GF-D8 (cell line): Measurements from ENCODE around the gene DYDC1.
"Not testable (repeated sequence)": the region's sequence is repeated elsewhere in the genome, so short reads cannot be mapped to it uniquely, and the experiment has no call there.

Experiments
- DNase-seq: peaks from one replicate; lab custom pipeline; 2025; lab: John Stamatoyannopoulos, UW

Gene DYDC1

DNA sequence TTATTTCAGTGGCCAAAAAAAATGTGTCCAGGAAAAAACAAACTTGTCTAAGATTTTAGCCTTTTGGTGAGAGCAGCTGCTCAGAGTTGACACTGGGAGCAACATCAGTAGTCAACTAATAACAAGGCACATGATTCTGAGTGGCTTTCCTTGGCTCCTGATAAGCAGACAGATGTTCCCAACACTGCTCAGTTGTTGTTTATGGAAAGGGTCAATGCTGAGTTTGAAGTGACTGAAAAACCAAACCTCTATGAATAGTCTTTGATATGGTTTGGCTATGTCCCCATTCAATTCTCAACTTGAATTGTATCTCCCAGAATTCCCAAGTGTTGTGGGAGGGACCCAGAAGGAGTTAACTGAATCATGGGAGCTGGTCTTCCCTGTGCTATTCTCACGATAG is 12.3 kb downstream of the DYDC1 start:
- DNase-seq, result no peak

DNA sequence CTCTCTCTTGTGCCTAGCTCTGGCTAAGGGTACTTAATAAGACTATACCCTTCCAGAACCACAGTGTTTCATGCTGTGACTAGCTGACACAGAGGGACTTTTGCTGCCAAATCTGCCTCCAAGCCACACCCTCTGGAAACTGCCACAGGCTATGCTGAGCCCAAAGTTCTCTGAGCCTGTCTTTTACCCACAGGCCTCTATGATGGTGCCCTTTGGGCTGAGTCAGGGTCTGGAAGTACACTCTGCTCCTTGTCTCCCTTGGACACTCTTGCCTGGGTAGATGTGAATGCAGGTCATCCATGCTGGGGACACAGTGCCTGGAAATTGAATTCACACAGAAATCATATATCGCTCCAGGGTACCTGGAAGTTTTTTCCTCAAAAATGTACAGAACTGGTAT is 22.6 kb downstream of the DYDC1 start:
- no peak for DNase-seq

DNA sequence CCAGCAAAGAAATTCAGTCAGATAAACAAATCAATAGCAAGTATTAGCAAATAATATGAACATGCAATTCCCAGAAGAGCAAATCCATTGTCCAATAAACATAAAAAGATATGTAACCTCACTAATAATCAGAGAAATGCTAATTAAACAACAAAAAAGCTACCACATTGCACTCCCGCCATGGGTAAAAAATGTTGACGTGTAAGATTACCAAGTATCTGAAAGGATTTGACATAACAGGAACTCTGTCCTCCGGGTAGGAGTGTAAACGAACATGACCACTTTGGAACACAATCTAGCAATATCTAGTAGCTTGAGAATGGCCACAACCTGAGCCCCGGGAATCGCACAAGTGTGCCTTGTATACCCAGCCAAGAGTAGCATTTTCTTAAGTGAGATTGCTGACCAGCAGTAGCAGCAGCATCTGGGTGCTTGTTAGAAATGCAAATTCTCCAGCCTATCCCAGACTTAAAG is 31.6 kb downstream of the DYDC1 start:
- no peak for DNase-seq

DNA sequence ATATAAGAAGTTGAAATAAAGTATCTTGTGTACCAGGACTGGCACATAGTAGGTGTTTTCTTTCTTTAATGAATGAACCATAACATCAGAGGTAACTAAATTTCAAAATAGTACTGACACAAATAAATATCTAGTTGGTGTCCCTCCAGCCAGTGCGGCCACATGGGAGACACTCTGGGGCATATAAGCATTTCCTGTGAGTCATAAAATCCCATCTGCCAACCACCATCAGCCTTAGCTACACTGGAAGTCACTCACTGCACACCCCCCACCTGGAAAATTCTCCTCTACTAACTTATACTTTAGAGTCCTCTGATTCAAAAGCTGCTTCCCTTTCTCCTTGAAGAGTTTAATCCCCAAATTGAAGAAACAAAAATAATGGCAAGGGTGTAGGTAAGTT is 32.5 kb downstream of the DYDC1 start:
- DNase-seq, result no peak

DNA sequence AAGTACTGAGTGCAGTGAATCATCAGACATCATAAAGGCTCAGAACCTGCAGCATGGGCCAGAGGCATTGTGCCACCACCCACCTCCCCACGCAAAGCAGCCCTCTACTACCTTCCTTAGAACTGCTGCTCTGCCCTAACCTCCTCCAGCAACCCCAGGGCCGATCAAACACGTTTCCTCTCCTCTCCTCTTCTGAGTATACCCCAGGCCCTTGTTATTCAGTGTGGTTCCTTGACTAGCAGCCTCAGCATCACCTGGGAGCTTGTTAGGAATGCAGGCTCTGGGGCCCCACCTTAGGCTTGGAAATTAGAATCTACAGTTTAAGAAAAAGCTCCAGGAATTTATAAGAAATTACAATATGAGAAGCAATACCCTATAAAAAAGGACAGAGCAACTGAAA is 33.2 kb downstream of the DYDC1 start:
- DNase-seq, result no peak

DNA sequence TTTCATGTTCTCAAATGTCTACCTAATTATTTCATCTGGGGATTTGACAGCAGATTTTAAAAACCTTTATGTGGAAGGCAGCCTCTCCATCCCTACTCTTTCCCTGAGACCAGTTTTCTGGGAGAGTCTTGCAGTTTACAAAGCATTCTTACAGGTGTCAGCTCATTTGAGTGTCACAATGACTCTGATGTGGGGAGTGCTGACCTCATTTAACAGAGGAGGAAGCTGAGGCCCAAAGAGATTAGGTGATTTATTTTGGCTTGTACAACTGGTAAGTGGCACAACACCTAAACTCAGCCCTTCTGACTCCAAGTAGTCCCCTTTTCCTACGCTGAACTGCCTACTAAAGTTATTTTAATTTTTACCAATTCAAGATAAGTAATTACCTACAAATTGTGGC is 33.8 kb downstream of the DYDC1 start:
- no peak for DNase-seq

DNA sequence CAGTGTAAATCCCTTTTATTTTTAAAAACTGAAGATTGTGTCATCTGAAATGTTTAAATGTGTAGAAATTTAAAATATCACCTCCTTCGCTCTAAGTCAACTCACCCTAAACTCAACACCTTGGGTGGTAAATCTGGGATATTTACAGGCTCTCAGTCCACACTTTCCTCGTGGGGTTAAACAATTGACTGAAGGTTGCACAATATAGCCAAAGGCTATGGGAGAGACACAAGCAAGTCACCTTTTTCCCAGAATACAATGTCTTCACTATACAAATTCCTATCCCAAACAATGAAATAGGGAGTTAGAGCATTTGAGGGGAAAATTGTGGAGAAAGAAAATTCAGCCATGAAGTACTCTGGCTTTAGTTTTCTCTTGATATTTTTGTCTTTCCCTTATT is 34.4 kb downstream of the DYDC1 start:
- no peak for DNase-seq

DNA sequence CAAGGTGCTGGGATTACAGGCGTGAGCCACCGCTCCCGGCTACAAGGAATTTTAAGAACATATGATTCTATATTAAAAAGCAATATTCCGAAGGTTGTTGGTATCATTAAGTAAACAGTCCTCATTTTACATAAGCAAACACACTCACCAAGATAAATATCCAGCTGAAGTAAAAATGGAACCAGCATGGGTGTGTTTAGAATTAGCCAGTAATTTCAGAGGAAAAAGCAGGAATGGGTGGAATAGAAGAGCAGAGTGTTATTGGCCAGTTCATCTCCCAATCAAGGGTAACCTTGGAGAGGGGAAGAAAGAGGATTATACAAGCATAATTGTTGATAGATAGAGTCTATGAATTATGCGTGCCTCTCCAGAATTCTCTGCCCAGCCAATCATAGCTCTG is 35.4 kb downstream of the DYDC1 start:
- DNase-seq, result no peak

DNA sequence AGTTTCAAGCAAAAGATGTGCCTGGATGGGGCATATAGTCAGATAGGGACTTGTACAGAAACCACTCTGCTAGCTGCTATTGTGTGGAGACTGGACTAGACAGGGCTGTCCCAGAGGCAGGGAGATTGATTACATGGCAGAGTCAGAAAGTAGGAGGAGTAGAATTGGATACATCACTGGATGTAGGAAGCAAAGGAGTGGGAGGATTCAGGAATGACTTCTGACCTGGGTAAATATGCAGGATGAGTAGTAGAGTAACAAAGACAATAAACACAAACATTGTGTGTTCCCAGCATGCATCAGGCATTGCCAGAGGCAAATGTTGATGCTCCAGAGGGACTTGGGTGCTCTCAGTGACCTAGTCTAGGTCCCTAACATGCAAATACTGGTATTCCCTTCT is 36.2 kb downstream of the DYDC1 start:
- DNase-seq, result no peak

DNA sequence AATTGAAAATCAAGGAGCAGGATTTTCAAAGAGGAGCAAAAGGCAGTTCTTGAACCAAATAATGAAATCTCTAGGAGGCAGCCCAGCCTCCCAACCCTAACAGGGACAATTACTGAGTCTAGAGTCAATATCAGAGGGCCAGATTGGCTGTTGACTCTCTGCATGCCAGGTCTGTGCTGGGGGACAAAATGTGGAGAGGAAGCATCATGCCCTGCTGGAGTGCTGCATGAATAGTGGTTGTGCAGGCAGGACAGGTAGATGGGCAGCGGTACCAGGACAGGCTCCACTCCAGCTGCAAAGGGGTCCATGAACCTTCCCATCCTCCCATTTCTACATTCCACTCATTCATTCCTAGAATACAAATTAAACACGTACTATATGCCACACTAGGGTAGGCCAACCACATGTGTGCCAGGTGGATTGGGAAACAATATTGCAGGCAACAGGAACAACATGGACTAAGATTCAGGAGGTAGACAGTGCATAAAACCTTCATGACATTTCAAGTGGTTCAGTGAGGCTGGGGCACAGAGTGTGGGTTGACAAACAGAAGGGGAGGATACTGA is 36.7 kb downstream of the DYDC1 start:
- DNase-seq, result no peak

DNA sequence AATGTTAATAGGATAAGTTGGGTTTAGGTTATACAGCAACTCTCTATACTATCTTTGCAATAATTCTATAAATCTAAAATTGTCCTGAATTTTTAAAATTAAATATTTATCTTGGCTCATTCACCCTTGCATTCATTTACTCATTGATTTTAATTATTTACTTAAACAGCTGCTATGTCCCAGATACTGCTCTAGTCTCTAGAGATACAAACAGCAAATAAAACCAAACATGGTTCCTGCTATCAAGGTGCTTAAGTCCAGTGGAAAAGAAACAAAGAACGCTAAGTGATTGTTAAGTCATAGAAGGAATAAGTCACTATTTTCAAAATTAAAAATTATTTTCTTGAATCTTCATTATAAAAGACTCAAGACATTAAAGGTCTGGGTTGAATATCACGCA is 37.2 kb downstream of the DYDC1 start:
- DNase-seq, result no peak

DNA sequence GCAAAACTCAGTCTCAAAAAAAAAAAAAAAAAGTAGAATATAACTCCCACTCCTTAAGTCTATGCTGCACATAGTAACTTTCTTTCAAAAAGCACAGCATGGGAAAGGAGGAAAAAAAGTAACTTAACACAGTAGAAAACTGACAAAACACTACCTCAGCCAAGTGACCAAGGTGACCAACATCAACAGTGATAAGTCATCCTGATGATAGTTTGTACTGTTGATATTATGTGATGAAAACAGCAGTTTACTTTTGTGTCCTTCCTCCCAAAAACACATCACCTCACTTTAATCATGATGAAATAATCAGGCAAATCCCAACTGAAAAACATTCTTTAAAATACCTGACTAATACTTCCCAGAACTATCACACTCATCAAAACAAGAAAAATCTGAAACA is 37.8 kb downstream of the DYDC1 start:
- DNase-seq, result no peak

DNA sequence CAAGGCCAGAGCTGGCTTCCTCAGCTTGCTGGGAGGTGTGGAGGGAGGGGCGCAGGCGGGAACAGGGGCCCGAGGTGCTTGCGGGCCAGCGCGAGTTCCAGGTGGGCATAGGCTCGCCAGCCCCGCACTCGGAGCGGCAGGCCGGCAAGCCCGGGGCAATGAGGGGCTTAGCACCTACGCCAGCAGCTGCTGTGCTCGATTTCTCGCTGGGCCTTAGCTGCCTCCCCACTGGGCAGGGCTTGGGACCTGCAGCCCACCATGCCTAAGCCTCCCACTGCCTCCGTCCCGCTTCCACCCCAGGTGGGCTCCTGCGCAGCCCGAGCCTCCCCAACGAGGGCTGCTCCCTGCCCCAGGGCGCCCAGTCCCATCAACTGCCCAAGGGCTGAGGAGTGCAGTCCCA is 41.2 kb downstream of the DYDC1 start:
- DNase-seq, result no peak

DNA sequence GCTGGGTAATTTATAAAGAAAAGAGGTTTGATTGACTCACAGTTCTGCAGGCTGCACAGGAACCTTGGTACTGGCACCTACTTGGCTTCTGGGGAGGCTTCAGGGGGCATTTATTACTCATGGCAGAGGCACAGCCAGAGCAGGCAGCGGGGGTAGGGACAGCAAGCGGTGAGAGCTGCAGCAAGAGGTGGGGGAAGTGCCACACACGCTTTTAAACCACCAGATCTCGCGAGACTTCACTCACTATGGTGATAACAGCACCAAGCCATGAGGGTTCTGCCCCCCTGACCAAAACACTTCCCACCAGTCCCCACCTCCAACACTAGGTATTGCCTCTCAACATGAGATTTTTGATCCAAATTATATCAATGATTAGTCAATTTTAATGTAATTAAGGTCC is 43.0 kb downstream of the DYDC1 start:
- DNase-seq, result no peak

DNA sequence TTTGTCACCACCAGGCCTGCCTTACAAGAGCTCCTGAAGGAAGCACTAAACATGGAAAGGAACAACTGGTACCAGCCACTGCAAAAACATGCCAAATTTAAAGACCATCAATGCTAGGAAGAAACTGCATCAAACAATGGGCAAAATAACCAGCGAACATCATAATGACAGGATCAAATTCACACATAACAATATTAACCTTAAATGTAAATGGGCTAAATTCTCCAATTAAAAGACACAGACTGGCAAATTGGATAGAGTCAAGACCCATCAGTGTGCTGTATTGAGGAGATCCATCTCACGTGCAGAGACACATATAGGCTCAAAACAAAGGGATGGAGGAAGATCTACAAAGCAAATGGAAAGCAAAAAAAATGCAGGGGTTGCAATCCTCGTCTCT is 50.6 kb downstream of the DYDC1 start:
- DNase-seq, result not testable (repeated sequence)

DNA sequence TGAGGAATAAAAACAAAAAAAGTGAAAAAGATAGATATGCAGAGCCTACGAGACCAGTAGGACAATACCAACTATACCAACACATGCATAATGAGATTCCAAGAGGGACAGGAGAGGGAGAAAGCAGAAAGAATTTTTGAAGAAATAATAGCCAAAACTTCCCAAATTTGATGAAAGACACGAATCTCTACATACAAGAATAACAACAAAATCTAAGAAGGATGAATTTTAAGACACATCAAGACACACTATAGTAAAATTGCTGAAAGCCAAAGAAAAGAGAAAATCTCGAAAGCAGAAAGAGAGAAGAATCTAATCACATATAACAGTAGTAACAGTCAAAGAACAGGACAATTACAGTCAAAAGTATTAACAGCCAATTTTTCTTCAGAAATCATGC is 59.6 kb downstream of the DYDC1 start:
- no peak for DNase-seq

DNA sequence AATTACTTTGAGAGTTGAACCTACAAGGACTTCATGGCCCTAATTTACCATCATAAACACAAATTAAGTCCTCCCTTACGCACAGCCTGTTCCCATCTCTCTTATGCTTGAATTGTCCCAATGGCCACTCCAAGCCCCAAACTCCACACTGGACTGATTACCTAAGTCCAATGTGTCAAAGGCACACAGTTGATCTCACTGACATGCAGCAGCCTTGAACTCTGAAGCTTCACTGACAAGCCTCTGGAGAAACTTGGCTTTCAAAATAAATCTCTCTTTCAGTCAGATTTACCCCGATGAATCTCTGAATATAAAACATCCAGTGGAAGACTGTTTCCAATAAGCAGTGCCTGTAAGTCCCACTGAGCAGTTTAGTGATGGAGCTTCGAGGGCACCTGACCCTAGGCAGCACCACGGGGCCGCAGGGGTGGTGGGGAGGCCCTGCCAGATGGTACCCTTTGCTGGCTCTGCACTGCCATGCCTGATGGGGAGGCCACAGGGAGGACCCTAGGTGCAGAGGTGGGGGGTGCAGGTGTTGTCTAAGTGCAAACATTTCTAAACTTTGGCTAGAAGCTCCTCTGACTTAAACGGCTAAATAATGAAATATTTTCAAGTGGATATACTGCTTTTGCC is 63.8 kb downstream of the DYDC1 start:
- DNase-seq, result no peak

DNA sequence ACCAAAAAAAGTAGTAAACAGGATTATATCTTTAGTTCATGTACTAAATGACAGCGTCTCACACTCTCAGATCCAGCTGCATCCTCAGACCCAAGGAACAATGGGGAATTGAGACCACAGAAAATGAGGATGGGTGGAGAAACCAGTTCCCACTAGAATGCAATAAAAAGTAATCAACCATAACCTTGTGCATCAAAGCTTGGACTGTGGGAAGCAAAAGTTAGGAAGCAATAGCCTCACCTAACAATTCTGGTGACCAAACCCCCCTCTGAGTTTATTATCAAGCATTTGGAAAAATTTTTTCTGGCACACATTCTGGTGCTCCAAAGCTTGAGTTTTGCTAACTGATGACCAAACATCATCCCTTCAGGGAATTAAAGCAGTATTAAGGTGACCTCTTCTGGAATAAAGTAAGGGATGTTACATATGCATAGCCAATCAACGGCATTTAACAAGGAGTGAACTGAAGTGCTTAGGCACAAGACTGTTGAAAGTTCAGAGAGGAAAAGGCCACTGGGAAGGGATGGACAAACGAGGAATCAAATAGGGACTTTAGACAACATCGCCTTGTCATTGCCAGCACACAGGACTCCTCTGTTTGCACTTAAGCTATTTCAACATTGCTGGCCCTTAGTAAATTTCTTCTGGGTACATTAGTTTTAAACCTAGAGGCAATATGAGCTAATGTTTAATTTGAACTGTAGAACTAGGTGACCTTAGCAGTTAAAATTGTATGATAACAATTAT is 65.9 kb downstream of the DYDC1 start:
- DNase-seq, result no peak

DNA sequence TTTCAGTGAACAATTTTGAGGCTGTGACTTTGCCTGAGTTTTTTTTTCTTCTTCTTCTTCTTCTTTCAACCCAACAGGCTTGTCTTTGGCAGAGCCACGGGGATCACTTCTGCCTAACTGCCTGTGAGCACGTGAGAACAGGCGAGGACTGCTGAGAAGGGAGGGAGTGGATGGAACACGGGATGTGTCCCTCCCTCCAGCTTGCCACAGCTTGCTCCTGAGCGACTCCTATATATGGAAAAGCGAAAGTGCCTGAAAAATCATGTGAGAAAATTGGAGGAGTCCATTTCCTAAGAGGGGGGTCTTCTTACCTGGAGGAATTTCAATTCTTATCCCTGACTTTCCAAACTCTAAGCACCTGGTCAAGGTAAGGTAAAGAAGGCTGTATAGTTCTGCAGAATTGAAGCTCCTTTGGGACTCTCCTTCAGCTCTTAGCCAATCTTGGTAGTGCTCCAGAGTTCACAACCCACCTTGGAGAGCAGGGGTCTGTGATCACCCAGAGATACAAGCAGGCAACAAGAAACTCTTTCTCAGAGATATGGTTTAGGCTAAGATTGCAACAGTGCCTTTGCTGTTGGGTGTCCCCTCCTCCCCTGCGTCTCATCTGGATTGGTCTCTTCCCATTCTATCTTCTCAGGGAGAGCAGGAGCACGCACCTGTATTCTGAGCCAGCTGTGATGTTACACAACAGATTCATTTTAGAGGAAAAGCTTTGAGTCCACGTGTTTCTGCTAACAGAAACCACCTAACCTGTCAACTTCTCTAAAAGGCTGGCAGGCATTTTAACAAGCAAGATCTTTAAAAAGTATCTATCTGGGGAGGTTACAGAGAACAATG is 66.9 kb downstream of the DYDC1 start, which contains the start of gene MAT1A:
Gene MAT1A, minus strand, starts transcription at position 208 of the 837 bp plus-strand sequence. CDS start 235 bp downstream, outside the sequence.
- DNase-seq, result no peak

DNA sequence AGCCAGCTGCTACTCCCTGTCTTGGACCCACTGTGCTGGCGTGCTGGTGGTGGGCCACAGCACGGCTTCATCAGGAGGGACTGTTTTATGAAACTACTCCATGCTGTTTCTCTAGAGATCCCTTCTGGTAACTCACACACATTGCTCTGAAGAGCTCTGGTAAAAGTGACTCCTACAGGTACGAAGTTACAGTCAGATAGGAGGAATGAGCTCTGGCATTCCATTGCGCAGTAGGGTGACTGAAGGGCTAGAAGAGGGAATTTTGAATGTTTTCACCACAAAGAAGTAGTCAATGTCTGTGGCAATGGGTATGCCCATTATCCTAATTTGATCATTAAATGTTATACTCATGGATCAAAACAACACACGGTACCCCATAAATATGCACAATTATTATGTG is 67.7 kb downstream of the DYDC1 start:
- no peak for DNase-seq
